RWPE1 (cell line): ENCODE measurements around the gene PHYHIPL.

Source experiments
- CTCF ChIA-PET: fragments of 350-600 bp; sonication (Branson Sonifier 250); formaldehyde crosslinking; extraction: SDS; loops from one replicate; lab custom pipeline; 2021; lab: Yijun Ruan, JAX
- POLR2A ChIA-PET: fragments of 400-600 bp; formaldehyde crosslinking; extraction: SDS; loops from one replicate; lab custom pipeline; 2020; ENCODE audit warnings: antibody characterized with exemption; ENCODE audit not compliant: low non-redundant PET; lab: Yijun Ruan, JAX
- DNase-seq: peaks from one replicate; pipeline ENCODE4 v3.0.0; 2012; ENCODE audit warnings: low spot score
- H3K27ac ChIP-seq: fragments of 450-650 bp; 2 replicates; pipeline ENCODE4 v1.5.1; 2017
- TF ChIP-seq, protein P1 (sequence below): fragments of 450-650 bp; conservative IDR thresholded peaks from 2 replicates; pipeline ENCODE4 v1.5.1; 2017; ENCODE audit warnings: low read depth, mild to moderate bottlenecking

Gene PHYHIPL

DNA sequence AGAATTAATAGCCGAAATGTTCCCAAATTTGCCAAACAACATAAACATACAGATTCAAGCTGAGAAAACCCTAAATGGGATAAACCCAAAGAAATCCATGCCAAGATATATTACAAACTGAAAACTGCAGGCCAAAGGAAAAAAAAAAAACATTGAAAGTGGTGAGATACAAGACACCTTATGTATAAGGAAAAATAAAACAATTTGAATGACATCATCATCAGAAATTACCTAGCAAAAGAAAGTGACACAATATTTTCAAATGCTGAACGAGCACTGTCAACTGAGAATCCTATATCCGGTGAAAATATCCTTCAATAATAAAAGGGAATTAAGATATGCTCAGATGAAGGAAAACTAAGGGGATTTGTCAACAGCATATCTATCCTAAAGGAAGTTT lies 66.5 kb downstream of the PHYHIPL start:
- CTCF ChIA-PET: no interaction called here
- POLR2A ChIA-PET: no interaction called here
- no peak overlapping the region for H3K27ac ChIP-seq
- no peak for DNase-seq
- TF ChIP-seq, protein P1, sequence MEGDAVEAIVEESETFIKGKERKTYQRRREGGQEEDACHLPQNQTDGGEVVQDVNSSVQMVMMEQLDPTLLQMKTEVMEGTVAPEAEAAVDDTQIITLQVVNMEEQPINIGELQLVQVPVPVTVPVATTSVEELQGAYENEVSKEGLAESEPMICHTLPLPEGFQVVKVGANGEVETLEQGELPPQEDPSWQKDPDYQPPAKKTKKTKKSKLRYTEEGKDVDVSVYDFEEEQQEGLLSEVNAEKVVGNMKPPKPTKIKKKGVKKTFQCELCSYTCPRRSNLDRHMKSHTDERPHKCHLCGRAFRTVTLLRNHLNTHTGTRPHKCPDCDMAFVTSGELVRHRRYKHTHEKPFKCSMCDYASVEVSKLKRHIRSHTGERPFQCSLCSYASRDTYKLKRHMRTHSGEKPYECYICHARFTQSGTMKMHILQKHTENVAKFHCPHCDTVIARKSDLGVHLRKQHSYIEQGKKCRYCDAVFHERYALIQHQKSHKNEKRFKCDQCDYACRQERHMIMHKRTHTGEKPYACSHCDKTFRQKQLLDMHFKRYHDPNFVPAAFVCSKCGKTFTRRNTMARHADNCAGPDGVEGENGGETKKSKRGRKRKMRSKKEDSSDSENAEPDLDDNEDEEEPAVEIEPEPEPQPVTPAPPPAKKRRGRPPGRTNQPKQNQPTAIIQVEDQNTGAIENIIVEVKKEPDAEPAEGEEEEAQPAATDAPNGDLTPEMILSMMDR: no peak

DNA sequence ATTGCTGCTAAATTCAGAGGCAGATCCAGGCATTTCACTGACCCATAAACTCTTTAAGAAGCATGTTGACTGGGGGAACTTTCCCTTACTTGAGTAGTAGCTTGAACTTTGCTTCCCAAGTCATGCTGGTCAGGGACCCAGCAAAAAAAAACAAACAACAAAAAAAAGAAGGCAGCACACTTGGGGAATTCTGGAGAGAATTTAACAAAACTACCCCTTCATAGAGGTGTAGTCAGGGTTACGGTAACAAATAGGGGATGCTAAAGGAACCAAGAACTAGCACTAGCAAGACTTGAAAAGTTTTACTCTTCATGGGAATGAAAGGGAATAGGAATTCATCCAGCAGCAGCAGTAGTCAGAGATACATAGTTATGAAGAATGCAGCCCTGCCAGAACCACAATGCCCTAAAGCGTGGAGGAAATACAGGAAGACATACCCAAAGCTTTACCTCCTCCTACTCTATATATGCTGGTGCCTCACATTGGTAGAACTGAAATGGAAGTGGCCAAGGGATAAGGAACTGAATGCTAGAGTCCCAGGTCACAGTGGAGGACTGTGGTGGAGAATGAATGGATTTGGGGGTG lies 67.3 kb downstream of the PHYHIPL start:
- no peak overlapping the region for H3K27ac ChIP-seq
- CTCF ChIA-PET: no interaction called here
- DNase-seq: no peak
- POLR2A ChIA-PET: no interaction called here
- TF ChIP-seq, protein P1: no peak

DNA sequence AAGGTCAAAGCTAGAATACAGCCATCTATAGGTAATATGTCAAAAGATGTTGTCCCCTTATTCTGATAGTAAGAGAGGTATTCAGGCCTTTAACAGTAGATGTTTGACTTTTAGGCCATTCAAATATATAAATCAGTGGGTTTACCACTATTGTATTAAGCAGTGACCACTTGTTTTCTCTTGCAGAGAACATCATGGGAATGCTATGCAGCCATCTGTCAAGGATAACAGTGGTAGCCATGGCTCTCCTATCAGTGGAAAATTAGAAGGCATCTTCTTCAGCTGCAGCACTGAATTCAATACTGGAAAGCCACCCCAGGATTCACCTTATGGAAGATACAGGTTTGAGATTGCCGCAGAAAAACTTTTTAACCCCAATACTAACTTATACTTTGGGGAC lies 68.4 kb downstream of the PHYHIPL start:
- H3K27ac ChIP-seq: no peak overlapping the region
- no peak for DNase-seq
- TF ChIP-seq, protein P1: no peak
- ChIA-PET CTCF (no interaction called here), POLR2A (no interaction called here)

DNA sequence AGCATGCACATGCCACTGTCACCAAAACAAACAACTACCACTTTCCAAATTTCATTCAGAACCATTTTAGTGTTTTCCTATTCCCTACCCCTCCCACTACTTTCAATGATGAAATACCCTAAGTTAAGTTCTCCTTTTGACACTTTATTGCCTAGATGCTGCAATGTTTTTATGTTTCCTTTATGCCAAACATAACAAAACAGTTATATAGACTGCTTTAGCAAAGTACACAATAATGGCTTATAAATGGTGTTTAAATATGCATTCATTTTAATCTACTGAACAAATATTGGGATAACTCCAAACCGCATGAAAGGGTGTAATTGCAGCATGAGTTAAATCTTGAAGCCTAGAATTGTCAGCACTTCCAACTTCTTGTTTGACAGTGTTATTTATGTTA lies 69.2 kb downstream of the PHYHIPL start:
- TF ChIP-seq, protein P1: no peak
- ChIA-PET POLR2A (no interaction called here), CTCF (interaction anchor here (0.5 kb wide), 1 partner anchor 244 kb away, joined by 3 read pairs; no protein-coding TSS in a partner anchor)
- no peak for DNase-seq
- no peak overlapping the region for H3K27ac ChIP-seq

DNA sequence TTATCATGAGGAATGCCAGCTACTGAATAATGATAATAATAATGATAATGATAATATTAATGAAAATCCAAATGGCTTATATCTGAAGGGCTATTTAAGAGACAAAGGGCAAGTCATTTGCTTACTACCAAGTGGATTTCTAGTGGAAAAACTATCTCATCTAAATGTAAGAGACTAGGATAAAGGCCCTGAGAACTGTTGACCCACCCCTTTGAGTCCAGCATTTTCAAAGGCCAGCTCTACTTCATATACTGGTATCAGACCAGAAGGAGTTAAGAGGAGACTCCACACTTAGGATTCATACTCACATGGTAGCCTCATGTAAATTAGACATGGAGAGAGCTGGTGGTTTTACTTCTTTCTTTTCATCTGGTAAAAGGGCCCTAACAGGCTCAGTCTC lies 76.0 kb downstream of the PHYHIPL start:
- no peak overlapping the region for H3K27ac ChIP-seq
- ChIA-PET POLR2A (no interaction called here), CTCF (interaction anchor here (0.6 to 1.1 kb wide), 2 partner anchors 202 to 619 kb away, joined by 3 read pairs; no protein-coding TSS in a partner anchor)
- no peak for DNase-seq
- TF ChIP-seq, protein P1: no peak

DNA sequence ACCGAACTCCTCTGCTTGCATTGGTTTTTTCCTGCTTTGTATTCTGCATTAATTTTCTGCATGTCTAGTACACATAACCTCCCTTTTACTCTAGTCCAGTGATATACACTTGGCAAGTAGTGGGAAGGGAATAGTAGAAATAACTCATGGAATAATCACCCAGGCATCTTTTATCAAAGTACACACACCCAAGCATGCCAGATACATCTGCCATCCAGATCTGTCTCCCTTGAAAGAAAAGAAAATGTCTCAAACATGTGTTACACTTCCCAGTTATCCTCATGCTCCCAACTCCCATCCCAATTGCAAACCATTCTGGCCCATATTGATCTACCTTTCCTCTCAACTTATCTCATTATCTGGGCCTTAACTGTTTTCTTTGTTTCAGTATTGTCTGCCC lies 79.0 kb downstream of the PHYHIPL start:
- ChIA-PET POLR2A (no interaction called here), CTCF (no interaction called here)
- no peak for DNase-seq
- no peak overlapping the region for H3K27ac ChIP-seq
- TF ChIP-seq, protein P1: no peak
